CD4-positive, alpha-beta T cell treated with Interleukin-17A for 1 hour (primary cell): ENCODE results near the gene RAB3A.
"Not testable (repeated sequence)": the region's sequence is repeated elsewhere in the genome, so short reads cannot be mapped to it uniquely, and the experiment has no call there.

Experiments
- DNase-seq: peaks from one replicate; pipeline ENCODE4 v3.0.0-alpha.2; 2020

RAB3A gene

DNA sequence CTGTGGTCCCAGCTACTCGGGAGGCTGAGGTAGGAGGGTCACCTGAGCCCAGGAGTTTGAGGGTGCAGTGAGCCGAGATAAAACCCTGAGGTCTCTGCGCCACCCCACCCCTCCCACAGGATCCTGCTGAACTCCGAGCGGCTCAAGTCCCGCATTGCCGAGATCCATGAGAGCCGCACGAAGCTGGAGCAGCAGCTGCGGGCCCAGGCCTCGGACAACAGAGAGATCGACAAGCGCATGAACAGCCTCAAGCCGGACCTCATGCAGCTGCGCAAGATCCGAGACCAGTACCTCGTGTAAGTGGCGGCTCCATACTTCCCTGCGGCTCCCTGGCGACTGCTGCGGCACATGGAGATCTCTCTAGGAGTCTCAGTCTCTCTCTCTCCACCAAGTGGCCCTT is 36.8 kb downstream of the RAB3A start:
- no peak for DNase-seq

DNA sequence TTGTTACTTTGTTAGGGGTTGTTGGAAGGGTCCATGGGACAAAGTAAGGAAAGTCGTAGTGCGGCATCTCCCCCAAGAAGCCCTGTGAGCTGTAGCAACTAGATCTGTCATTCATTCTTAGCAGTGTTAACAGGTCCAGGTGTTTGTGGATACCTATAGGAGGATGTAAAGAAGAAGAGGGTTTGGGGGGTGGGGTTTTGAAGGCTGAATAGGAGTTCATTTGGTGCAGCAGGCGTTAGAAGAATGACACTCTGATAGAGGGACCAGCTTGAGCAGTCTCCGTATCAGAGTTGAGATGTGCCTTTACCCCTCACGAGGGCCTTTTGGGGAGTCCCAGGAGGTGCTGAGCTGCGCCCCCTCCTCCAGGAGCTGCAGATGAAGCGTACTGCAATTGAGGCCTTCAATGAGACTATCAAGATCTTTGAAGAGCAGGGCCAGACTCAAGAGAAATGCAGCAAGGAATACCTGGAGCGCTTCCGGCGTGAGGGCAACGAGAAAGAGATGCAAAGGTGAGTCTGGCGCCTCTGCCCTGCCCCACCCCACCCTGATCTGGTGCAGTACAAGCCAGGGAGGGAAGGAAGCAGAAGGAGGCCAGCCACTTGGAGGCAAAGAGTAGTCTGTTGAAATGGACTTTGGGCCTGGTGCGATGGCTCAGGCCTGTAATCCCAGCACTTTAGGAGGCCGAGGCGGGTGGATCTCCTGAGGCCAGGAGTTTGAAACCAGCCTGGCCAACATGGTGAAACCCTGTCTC is 37.9 kb downstream of the RAB3A start:
- DNase-seq, result no peak

DNA sequence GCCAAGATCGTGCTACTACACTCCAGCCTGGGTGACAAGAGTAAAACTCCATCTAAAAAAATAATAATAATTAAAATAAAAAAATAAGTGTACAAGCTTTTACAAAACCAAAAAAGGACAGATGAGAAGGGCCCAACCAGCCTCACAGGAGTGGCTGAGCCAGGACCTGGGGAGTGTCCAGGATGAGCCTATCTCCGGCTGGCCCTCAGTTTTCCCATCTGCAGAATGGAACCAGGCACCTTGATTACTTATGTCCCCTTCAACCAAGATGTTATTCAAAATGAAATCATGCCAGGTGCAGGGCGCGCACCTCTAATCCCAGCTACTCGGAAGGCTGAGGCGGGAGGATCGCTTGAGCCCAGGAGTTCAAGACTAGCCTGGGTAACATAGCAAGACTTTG is 39.8 kb downstream of the RAB3A start:
- DNase-seq, result no peak

DNA sequence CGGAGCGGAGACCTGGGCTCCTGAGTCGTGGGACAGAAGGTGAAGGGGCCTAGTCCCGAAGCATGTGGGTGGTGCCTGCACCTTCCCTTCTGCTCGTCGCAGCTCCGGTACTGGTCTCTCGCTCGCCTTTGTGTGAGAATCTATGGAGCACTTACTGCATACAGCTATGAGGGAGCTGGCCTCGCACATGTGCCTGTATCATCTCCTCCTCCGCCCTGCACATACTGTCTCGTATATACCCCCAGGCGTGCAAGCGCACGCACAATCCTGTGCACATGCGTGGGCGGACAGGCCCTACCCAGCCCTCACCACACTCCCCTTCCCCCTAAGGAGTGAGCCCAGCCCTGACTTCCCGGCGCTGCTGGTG is 42.2 kb downstream of the RAB3A start:
- DNase-seq, result no peak

DNA sequence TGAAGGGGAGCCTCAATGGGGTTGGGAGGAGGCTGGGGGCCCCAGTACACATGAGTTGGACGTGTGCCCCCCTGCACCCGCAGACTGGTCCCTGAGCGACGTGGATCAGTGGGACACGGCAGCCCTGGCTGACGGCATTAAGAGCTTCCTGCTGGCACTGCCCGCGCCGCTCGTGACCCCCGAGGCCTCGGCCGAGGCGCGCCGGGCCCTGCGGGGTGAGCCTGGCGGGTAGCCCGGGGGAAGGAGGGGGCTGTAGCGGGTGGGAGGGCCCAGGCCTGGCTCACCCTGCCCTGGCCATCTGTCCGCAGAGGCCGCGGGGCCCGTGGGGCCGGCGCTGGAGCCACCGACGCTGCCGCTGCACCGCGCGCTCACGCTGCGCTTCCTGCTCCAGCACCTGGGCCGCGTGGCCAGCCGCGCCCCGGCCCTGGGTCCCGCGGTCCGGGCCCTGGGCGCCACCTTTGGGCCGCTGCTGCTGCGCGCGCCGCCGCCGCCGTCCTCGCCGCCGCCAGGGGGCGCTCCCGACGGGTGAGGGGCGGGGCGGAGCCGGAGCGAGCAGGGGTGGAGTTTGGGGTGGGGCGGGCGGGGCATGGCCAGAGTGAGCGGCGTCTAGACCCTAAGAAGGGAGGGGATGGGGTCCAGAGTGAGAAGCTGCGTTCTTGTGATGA is 42.7 kb downstream of the RAB3A start:
- peak; percentile 84 for DNase-seq

DNA sequence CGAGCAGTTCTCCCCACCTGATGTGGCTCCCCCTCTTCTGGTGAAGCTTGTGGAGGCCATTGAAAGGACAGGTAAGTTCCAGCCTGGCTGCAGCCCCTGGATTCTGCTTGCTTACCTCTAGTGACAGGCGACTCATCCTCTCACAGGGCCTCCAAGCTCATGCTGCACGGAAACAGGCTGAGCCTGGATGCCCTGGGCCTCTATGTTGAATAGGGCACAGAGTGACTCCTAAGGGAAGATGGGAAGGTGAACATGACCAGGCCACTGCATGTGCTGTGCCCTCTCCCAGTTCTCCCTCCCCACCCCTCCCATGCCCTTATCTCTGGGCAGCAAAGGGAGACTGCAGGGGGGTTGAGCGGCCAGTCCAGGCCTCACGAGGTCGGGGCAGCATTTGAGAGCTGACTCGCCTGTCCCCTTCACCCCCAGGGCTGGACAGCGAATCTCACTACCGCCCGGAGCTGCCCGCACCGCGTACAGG is 43.3 kb downstream of the RAB3A start:
- no peak for DNase-seq

DNA sequence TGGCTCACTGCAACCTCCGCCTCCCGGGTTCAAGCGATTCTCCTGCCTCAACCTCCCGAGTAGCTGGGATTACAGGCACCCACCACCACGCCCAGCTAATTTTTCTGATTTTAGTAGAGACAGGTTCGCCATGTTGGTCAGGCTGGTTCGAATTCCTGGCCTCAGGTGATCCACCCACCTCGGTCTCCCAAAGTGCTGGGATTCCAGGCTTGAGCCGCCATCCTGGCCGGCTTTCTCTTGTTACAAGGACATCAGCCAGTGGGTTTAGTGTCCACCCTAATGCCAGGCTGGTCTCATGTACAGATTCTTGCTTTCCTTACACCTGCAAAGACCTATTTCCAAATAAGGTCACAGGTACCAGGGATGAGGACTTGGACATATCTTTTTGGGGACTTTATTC is 44.0 kb downstream of the RAB3A start:
- no peak for DNase-seq

DNA sequence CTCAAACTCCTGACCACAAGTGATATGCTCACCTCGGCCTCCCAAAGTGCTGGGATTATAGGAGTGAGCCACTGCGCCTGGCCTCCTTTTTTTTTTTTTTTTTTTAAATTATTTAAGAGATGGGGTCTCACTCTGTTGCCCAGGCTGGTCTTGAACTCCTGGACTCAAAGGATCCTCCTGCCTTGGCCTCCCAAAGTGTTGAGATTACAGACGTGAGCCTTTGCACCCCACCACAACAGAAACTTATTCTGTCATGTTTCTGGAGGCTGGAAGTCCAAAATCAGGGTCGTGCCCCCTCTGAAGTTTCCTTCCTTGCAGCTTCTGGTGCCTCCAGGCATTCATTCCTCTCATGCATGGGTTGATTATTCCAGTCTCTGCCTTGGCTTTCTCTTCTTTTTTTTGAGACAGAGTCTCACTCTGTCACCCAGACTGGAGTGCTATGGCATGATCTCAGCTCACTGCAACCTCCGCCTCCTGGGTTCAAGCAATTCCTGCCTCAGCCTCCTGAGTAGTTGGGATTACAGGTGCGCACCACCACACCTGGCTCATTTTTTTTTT is 44.7 kb downstream of the RAB3A start:
- not testable (repeated sequence) for DNase-seq

DNA sequence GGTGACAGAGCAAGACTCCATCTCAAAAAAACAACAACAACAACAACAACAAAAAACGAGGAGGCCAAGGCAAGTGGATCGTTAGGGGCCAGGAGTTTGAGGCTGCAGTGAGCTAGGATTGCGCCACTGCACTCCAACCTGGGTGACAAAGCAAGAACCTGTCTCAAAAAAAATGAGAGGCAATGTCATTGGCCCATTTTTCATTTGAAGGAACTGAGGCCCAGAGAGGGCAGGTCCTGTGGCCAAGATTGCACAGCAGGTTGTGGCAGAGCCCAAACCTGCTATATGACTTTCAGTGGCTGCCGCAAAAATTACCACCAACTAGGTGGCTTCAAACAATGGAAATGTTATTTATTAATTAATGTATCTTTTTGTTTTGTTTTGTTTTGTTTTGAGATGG is 45.4 kb downstream of the RAB3A start:
- no peak for DNase-seq

DNA sequence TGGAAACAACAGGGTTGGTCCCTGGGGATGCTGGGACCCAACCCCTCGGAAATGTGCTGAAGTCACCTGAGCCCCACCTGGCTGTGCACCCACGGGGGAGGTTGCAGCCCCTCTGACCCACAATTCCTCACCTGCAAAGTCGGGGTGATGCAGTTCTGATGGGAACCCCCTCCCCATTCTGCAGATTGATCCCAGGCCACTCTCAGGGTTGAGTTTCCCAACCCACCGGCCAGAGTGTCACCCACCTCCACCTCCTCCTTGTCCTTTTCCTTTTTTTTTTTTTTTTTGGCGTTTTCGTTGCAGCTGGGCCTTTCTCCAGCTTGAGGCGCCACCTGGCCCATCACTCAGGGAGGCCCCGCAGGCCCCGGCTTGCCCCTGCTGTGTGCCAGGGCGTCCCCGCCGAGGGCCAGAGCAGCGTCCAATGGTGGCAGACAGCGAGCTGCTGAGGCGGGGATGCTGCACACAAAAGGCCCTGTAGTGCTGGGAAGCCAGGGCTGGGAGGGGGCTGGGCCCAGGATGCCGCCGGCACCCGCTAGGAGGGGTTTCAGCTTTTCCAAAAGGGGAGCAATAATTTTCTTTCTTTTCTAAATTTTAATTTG is 46.3 kb downstream of the RAB3A start:
- no peak for DNase-seq

DNA sequence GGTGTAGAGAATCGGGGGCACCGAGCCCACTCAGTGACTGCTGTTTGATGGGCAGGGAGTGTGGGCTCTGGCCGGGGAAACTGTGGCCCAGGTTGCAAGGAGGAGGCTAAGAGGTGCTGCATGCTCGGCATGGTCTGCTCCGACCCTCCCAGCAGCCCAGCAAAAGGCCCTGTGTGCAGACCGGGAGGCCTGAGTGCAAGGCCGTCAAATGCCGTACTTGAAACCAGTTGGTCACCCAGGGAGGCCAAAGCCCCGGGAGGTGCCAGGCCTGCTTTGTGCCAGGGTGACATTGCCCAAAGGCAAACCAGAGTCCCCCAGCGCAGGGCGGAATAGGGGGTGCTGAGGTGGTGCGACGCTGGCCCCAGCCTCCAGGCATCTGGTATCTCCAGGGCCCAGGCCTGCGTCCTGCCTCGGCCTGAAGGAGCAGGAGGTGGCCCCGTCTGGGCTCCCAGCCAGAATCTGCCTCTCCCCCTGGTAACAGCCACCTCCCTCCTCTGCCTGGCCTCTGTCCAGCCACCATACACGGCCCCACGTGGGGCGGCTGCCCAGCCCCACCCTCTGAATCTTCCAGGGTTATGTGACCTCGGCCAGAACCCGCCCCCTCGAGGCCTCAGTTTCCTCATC is 46.9 kb downstream of the RAB3A start:
- no peak for DNase-seq

DNA sequence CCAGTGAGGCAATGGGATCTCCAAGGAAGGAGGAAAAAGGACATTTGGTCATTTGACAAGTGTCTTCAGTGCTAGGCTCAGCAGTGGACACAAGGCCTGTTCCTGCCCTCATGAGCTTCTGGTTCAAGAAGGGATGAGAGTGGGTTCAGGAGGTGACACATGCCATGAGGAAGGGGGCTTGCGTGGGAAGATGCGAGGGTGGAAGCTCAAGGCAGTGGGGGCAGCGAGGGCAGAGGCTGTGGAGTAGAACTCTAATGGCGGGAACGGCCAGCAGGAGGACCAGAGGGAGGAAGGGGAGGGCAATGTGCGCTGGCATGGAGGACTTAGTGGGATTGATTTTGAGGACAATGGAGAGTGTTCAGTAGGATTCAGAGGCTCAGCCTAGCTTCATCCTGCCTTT is 47.6 kb downstream of the RAB3A start:
- DNase-seq, result no peak

DNA sequence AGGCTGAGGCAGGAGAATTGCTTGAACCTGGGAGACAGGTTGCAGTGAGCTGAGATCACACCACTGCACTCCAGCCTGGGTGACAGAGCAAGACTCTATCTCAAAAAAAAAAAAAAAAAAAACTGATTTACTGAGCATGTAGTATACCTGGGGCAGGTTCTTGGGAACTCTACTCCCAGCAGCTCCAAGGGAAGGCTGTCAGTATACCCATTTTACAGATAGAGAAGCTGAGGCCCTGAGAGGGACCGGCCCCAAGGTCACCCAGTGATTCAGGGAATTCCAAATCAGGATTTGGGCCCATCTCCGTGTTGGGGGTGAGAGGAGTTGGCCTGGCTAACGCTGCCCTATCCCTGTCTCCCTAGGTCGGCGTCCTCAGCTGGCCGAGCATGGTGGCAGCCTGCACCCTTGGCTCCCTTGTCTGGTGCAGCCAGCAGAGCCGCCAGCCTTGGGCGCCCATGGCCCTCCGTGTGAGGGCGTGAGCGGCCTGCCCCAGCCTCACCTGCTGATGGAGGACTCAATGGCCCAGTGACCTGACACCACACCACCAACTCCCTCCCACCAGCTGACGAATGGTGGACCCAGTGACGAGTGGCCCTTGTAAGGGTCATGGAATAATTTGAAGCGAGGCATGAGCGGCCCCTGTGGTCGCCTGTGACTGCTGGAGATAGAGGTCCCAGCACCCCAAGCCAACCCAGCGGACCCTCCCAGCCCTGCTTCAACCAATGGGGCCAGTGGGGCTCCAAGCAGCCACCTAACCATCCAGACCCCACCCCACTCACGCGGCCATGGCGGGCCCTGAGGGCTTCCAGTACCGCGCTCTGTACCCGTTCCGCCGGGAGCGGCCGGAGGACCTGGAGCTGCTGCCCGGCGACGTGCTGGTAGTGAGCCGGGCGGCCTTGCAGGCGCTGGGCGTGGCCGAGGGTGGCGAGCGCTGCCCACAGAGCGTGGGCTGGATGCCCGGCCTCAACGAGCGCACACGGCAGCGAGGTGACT is 48.5 kb downstream of the RAB3A start:
- DNase-seq, result no peak

DNA sequence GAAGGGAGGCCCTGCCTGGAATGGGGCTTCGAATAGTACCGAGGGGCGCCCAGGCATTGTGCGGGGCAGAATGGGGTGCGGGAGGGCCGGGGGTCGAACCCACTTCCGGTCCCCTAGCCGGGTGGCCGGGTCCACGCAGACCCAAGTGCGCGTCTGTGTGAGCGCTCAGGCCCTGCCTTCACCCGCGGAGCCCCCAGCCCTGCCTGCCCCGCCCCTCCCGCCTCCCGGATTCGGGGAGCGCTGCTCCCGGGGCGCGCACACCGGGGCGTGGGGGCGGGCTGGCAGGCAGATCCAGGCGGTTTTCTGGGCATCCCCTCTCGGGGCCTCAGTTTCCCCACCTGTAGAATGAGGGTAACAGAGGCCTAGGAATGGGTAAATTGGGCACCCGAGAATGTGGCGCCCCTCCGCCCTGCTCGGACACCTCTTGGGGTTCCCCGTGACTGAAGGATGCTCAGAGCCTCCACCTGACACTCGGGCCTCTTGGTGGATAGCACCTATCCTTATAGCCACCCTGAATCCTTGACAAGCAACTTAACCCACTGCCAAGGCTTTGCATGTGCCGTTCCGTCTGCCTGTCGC is 50.2 kb downstream of the RAB3A start:
- DNase-seq, result peak; percentile 23

DNA sequence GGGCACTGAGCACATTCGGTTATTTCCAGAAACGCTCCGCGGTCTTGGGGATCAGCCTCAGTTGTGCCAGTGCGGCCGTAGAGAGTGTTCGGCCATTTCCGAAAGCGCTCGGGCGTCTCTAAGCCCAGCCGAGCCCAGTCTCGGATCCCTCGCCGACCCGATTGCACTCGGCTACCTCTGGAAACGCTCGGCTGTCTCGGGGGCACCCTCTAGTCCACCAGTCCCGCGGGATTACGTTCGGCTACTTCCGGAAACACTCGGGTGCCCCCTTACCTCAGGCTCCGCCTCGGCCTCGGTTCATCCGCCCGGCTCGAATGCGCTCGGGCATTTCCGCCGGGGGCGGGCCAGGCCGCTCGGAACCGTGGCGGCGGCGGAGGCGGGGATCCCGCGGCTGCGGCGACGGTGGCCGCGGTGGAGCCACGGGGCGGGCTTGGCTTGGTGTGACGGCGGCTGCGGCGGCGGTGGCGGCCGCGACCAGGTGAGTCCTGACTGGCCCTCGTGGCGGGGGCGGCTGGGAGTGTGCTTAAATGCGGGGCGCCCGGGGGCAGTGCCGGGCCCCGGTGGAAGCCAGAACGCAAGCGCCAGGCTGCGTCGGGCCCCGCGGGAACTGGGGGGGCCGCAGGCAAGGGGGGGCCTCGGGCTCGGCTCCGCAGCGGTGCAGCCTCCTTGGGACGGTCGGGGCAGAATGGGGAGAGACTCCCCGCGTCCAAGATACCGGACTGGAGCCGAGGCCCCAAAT is 50.9 kb downstream of the RAB3A start, which contains the start of gene PIK3R2:
PIK3R2 (plus strand) TSS at position 347 of the 739 bp plus-strand sequence. CDS start 2,717 bp downstream, outside the sequence.
- peak; percentile 99 for DNase-seq

DNA sequence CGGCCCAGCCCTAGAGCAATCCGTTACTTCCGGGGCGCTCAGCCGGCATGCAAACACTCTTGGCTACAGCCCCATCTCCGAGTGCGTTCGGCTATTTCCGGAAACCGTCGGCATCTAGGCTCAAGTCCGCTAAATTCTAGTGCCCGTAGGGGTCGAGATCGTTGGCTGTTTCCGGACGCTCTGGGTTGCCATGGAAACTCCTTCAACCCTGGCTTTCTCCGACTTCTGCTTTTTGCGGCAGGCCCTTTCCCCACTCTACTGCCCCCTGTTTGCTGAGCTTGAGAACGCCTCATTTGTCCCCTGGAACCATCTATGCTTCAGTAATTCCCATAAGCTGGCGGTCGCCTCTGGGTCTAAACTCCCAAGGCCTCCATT is 51.4 kb downstream of the RAB3A start:
- DNase-seq, result peak; percentile 98

DNA sequence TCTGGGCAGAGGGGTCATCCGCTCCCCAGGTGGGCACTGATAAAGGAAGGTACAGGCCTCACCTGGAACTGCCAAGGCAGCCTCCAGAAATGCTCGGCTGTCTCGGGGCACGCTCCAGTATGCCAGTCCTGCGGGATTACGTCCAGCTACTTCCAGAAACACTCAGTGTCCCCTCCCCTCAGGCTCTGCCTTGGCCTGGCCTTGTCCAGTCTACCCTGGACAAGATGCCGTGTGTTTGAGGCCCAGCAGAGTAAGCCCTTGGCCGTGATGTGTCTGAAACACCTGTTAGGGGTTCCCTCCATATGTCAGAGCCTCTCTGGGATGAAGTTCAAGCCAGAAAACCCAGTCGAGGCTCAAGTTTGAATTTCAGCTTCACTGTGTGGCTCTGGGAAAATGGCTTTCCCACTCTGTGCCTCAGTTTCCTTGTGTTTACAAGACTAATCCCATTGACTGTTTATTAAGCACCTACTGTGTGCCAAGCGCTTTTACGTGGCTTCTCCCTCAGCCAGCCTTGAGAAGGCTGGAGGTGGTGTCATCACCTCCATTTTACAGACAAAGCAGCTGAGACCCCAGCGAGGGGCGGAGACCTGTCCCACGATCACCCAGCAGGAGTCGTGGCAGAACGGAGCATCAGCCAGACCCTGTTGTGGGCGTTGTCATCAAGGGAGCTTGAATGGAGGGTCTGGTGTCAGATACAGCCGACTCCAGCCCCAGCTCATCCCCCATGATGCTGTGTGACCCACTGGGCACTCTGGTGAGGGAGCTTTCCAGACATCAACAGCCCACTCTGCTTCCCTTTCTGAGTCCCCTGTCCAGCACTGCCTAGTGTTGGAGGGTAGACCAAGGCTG is 52.8 kb downstream of the RAB3A start:
- DNase-seq, result no peak

DNA sequence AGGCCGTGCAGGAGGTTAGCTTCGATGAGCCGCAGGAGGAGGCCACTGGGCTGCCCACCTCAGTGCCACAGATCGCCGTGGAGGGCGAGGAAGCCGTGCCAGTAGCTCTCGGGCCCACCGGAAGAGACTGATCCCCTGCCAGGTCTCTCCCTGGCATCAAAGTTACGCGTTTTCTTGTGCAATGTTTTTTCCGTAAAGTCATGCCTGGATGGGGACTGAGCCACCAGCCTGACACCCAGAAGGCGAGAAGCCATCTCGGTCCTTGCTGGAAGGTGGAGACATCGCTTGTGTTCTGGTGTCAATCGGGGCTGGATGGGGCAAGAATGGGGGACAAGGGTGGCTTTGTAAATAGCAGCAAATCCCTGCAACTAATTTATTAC is 54.3 kb downstream of the RAB3A start:
- DNase-seq, result no peak

DNA sequence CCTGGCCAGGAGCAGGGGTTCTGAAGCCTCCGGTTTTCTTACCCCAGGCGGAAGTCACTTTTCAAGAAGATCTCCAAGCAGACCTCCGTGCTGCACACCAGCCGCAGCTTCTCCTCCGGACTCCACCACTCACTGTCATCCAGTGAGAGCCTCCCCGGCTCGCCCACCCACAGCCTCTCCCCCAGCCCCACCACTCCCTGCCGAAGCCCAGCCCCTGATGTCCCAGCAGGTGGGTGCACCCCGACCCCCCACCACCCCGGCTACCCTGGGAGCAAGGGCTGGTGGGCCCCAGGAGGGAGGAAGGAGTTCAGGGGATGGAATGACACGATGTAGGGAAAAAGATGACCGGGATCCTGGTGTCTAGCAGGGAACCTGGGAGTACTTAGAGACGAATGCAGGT is 56.4 kb downstream of the RAB3A start:
- DNase-seq, result no peak
